Measurements from ENCODE around the gene LYRM1. TPM values are rescaled to one million over a fixed set of nuclear protein-coding genes. Genes with fewer than 3 reads are reported as not detected.

The LYRM1 gene
- polyA plus RNA-seq, 1 donor from 2014 or later: 125 TPM

GRCh38 chr16:20949660-20950059 lies 49.1 kb downstream of the LYRM1 start:
- no peak for TF ChIP-seq TAF1 (IDR thresholded peaks at IDR 0.05; ENCODE audit: low read depth)
- TF ChIP-seq POLR2AphosphoS5 (IDR thresholded peaks at IDR 0.05): no peak
- no peak for TF ChIP-seq REST (IDR thresholded peaks at IDR 0.05; ENCODE audit: borderline replicate concordance)
- TF ChIP-seq RAD21 (conservative IDR thresholded peaks at IDR 0.05): no peak
- no peak for TF ChIP-seq SMC3 (conservative IDR thresholded peaks at IDR 0.05; ENCODE audit: poor library complexity)
- no peak for TF ChIP-seq CTCF (IDR thresholded peaks at IDR 0.05; ENCODE audit: poor library complexity, severe bottlenecking)
- TF ChIP-seq EZH2 (IDR thresholded peaks at IDR 0.05; ENCODE audit: borderline replicate concordance, insufficient read depth, low read length, poor library complexity, severe bottlenecking): no peak
- Histone ChIP-seq H3K4me2 (ENCODE audit: low read length) (no peak overlapping the region), H3K27me3 (ENCODE audit: insufficient read depth, low read depth, low read length) (no peaks in the 10 kb centered on the region), H3K36me3 (ENCODE audit: insufficient read depth, low read length) (no peaks in the 10 kb centered on the region), H3K27ac (ENCODE audit: low read length) (no peak overlapping the region), H4K20me1 (ENCODE audit: insufficient read depth) (no peaks in the 10 kb centered on the region), H2AFZ (ENCODE audit: low read depth, low read length) (no peak overlapping the region), H3K4me3 (ENCODE audit: low read length) (no peak overlapping the region), H3K9ac (ENCODE audit: low read length) (no peak overlapping the region), H3F3A (ENCODE audit: insufficient read depth, low read length, poor library complexity, severe bottlenecking) (no peaks in the 10 kb centered on the region), H3K9me2 (ENCODE audit: insufficient read depth, low read length) (no peaks in the 10 kb centered on the region), H3K9me3 (ENCODE audit: low read length) (no peaks in the 10 kb centered on the region), H3K79me2 (replicated peaks; ENCODE audit: insufficient read depth, low read length) (no peaks in the 10 kb centered on the region)

GRCh38 chr16:20950294-20950693 lies 49.7 kb downstream of the LYRM1 start:
- Histone ChIP-seq H3K36me3 (ENCODE audit: insufficient read depth, low read length) (no peaks in the 10 kb centered on the region), H3K79me2 (replicated peaks; ENCODE audit: insufficient read depth, low read length) (no peaks in the 10 kb centered on the region), H2AFZ (ENCODE audit: low read depth, low read length) (no peak overlapping the region), H3K9me3 (ENCODE audit: low read length) (no peaks in the 10 kb centered on the region), H3K9ac (ENCODE audit: low read length) (no peak overlapping the region), H3K27me3 (ENCODE audit: insufficient read depth, low read depth, low read length) (no peaks in the 10 kb centered on the region), H3K4me2 (ENCODE audit: low read length) (no peak overlapping the region), H3K9me2 (ENCODE audit: insufficient read depth, low read length) (no peaks in the 10 kb centered on the region), H3F3A (ENCODE audit: insufficient read depth, low read length, poor library complexity, severe bottlenecking) (no peaks in the 10 kb centered on the region), H3K27ac (ENCODE audit: low read length) (no peak overlapping the region), H4K20me1 (ENCODE audit: insufficient read depth) (no peaks in the 10 kb centered on the region), H3K4me3 (ENCODE audit: low read length) (no peak overlapping the region)
- no peak for TF ChIP-seq EP300 (conservative IDR thresholded peaks at IDR 0.05; ENCODE audit: poor library complexity, severe bottlenecking)
- no peak for TF ChIP-seq EZH2 (IDR thresholded peaks at IDR 0.05; ENCODE audit: borderline replicate concordance, insufficient read depth, low read length, poor library complexity, severe bottlenecking)
- TF ChIP-seq SMC3 (conservative IDR thresholded peaks at IDR 0.05; ENCODE audit: poor library complexity): no peak
- TF ChIP-seq RAD21 (conservative IDR thresholded peaks at IDR 0.05): no peak
- TF ChIP-seq TAF1 (IDR thresholded peaks at IDR 0.05; ENCODE audit: low read depth): no peak
- no peak for TF ChIP-seq CTCF (IDR thresholded peaks at IDR 0.05; ENCODE audit: poor library complexity, severe bottlenecking)
- TF ChIP-seq POLR2AphosphoS5 (IDR thresholded peaks at IDR 0.05): no peak
- no peak for TF ChIP-seq REST (IDR thresholded peaks at IDR 0.05; ENCODE audit: borderline replicate concordance)
- no peak for TF ChIP-seq MXI1 (conservative IDR thresholded peaks at IDR 0.05; ENCODE audit: poor library complexity, severe bottlenecking)

Data from neural cell (in vitro differentiated cells).